HepG2 (cell line): Measurements from ENCODE around the gene DAB2IP. TPM values are rescaled to one million over a fixed set of nuclear protein-coding genes. Genes with fewer than 3 reads are reported as not detected.

Experiments used
- FLYWCH1 ChIP-seq: sonication (generic); formaldehyde crosslinking; IDR thresholded peaks from 2 replicates; pipeline ENCODE4 v1.8.1; 2023; ENCODE audit warnings: mild to moderate bottlenecking, missing genetic modification reagents
- IRF9 ChIP-seq: sonication (generic); formaldehyde crosslinking; IDR thresholded peaks from 2 replicates; pipeline ENCODE4 v1.8.0; 2022; ENCODE audit warnings: missing genetic modification reagents, mild to moderate bottlenecking, borderline replicate concordance
- KAT7 ChIP-seq: IDR thresholded peaks from 2 replicates; pipeline ENCODE4 v1.6.1; 2018; ENCODE audit warnings: borderline replicate concordance, missing compliant biosample characterization
- KAT8 ChIP-seq: IDR thresholded peaks from 2 replicates; pipeline ENCODE4 v1.6.1; 2016; ENCODE audit warnings: missing genetic modification reagents, missing compliant biosample characterization
- MEIS1 ChIP-seq: sonication (generic); formaldehyde crosslinking; IDR thresholded peaks from 2 replicates; pipeline ENCODE4 v1.9.0; 2021; ENCODE audit warnings: mild to moderate bottlenecking, missing genetic modification reagents, moderate library complexity, borderline replicate concordance
- NFKB2 ChIP-seq: sonication (generic); formaldehyde crosslinking; IDR thresholded peaks from 2 replicates; pipeline ENCODE4 v1.4.0; 2020; ENCODE audit warnings: missing genetic modification reagents, borderline replicate concordance
- NR2C2 ChIP-seq: sonication (generic); formaldehyde crosslinking; IDR thresholded peaks from 2 replicates; pipeline ENCODE4 v1.4.0; 2020; ENCODE audit warnings: missing genetic modification reagents, mild to moderate bottlenecking, moderate library complexity, borderline replicate concordance
- PAXIP1 ChIP-seq: sonication (generic); formaldehyde crosslinking; conservative IDR thresholded peaks from 2 replicates; pipeline ENCODE4 v1.4.0; 2020; ENCODE audit warnings: mild to moderate bottlenecking, missing genetic modification reagents, moderate library complexity
- PHB2 ChIP-seq: fragments of 450-650 bp; IDR thresholded peaks from 2 replicates; pipeline ENCODE4 v1.6.1; 2018; ENCODE audit not compliant: partially characterized antibody
- PHF5A ChIP-seq: IDR thresholded peaks from one replicate; pipeline ENCODE4 v1.6.1; 2018; ENCODE audit warnings: low read depth, missing genetic modification reagents; ENCODE audit not compliant: unreplicated experiment
- PITX1 ChIP-seq: sonication (generic); formaldehyde crosslinking; IDR thresholded peaks from 2 replicates; pipeline ENCODE4 v1.5.1; 2020; ENCODE audit warnings: mild to moderate bottlenecking, missing genetic modification reagents
- POLR2AphosphoS5 ChIP-seq: IDR thresholded peaks from 2 replicates; pipeline ENCODE4 v1.6.1; 2012; ENCODE audit warnings: low read depth, low read length
- POLR2G ChIP-seq: fragments of 200-400 bp; formaldehyde crosslinking; IDR thresholded peaks from 2 replicates; pipeline ENCODE4 v1.6.1; 2018; ENCODE audit warnings: mild to moderate bottlenecking, low read depth, low read length, moderate library complexity
- RFXAP ChIP-seq: sonication (generic); formaldehyde crosslinking; IDR thresholded peaks from 2 replicates; pipeline ENCODE4 v1.4.0; 2020; ENCODE audit warnings: missing genetic modification reagents, borderline replicate concordance
- SAP130 ChIP-seq: IDR thresholded peaks from 2 replicates; pipeline ENCODE4 v1.6.1; 2016; ENCODE audit warnings: low read depth
- SPEN ChIP-seq: sonication (generic); formaldehyde crosslinking; IDR thresholded peaks from 2 replicates; pipeline ENCODE4 v1.5.1; 2020; ENCODE audit warnings: low read depth, mild to moderate bottlenecking, missing genetic modification reagents
- YEATS2 ChIP-seq: sonication (generic); formaldehyde crosslinking; IDR thresholded peaks from 2 replicates; pipeline ENCODE4 v1.4.0; 2020; ENCODE audit warnings: missing genetic modification reagents, borderline replicate concordance
- ZFP41 ChIP-seq: sonication (generic); formaldehyde crosslinking; IDR thresholded peaks from 2 replicates; pipeline ENCODE4 v1.4.0; 2020; ENCODE audit warnings: mild to moderate bottlenecking, missing genetic modification reagents, borderline replicate concordance
- ZHX1 ChIP-seq: sonication (generic); formaldehyde crosslinking; IDR thresholded peaks from 2 replicates; pipeline ENCODE4 v1.8.1; 2022; ENCODE audit warnings: low read depth, mild to moderate bottlenecking, missing genetic modification reagents
- ZNF468 ChIP-seq: sonication (generic); formaldehyde crosslinking; IDR thresholded peaks from 2 replicates; pipeline ENCODE4 v1.8.0; 2022; ENCODE audit warnings: mild to moderate bottlenecking, moderate library complexity, missing genetic modification reagents
- ZNF546 ChIP-seq: sonication (generic); formaldehyde crosslinking; conservative IDR thresholded peaks from 2 replicates; pipeline ENCODE4 v1.8.1; 2023; ENCODE audit warnings: mild to moderate bottlenecking, missing genetic modification reagents
- ZNF598 ChIP-seq: sonication (generic); formaldehyde crosslinking; IDR thresholded peaks from 2 replicates; pipeline ENCODE4 v1.5.1; 2020; ENCODE audit warnings: mild to moderate bottlenecking, missing genetic modification reagents, borderline replicate concordance
- ZSCAN21 ChIP-seq: sonication (generic); formaldehyde crosslinking; IDR thresholded peaks from 2 replicates; pipeline ENCODE4 v1.8.0; 2022; ENCODE audit warnings: mild to moderate bottlenecking, missing genetic modification reagents, moderate library complexity, borderline replicate concordance
- polyA plus RNA-seq, 8 experiments: library from polyadenylated mRNA; depleted of rRNA in 3 of 8; stranded (reverse) in 7 of 8; unstranded in 1 of 8; fragments of >200 nt; fragmentation: Illumina TruSeq in 4 of 8; extraction: Trizol in 4 of 8; gene quantifications; 2 replicates each; pipeline versions ENCODE4 v1.2.1 to v1.2.3, GENCODE V29; 2011 to 2016; ENCODE audit warnings: low read depth in 4 of 8, missing spikeins in 1 of 8, mixed read lengths in 1 of 8; ENCODE audit not compliant: insufficient read depth in 1 of 8
- total RNA-seq, 5 experiments: library from RNA; depleted of rRNA; stranded (reverse); fragments of >200 nt; fragmentation: Illumina TruSeq; extraction: Trizol; gene quantifications; 2 replicates each; pipeline ENCODE4 v1.2.3, GENCODE V29; 2016; ENCODE audit warnings: low read depth in 1 of 5

The DAB2IP gene
- total and polyA plus RNA-seq, 2 of the 13 experiments (the other 11 are each of a cell fraction or from before 2014, with no cell fraction given), result 25.3 to 37.9 TPM

GRCh38 chr9:121744687-121745395 lies 93.4 kb downstream of the DAB2IP start (continued):
- no peak for TF ChIP-seq SPEN (CRISPR knock-in tag)
- TF ChIP-seq IRF9, result no peak
- peak; percentile 60; the same call in 1 of the 2 replicates for TF ChIP-seq ZNF598 (CRISPR knock-in tag)
- no peak for TF ChIP-seq FLYWCH1
- no peak for TF ChIP-seq ZNF546 (CRISPR knock-in tag)
- TF ChIP-seq ZSCAN21 (CRISPR knock-in tag), result peak; percentile 55; the same call in 1 of the 2 replicates
- TF ChIP-seq NR2C2 (CRISPR knock-in tag), result peak; percentile 55
- 0 out of 2 replicates have a peak, but pooled peaks have one; percentile 50 for TF ChIP-seq PITX1 (CRISPR knock-in tag)
- TF ChIP-seq POLR2G, result no peak
- TF ChIP-seq RFXAP, result 0 out of 2 replicates have a peak, but pooled peaks have one; percentile 25
- TF ChIP-seq MEIS1 (CRISPR knock-in tag), result peak; percentile 48; the same call in 1 of the 2 replicates
- TF ChIP-seq ZNF468 (CRISPR knock-in tag), result no peak
- TF ChIP-seq NFKB2 (CRISPR knock-in tag), result 0 out of 2 replicates have a peak, but pooled peaks have one; percentile 19
- TF ChIP-seq SAP130 (CRISPR knock-in tag), result peak; percentile 77; the same call in 1 of the 2 replicates
- no peak for TF ChIP-seq KAT7 (CRISPR knock-in tag)
- peak; percentile 34; the same call in 1 of the 2 replicates for TF ChIP-seq YEATS2 (CRISPR knock-in tag)
- no peak for TF ChIP-seq KAT8 (CRISPR knock-in tag)
- no peak for TF ChIP-seq PHF5A (CRISPR knock-in tag)
- TF ChIP-seq ZHX1 (CRISPR knock-in tag), result 0 out of 2 replicates have a peak, but pooled peaks have one; percentile 26
- no peak for TF ChIP-seq ZFP41 (CRISPR knock-in tag)
- TF ChIP-seq PHB2, result no peak
- peak; percentile 36; the same call in 1 of the 2 replicates for TF ChIP-seq POLR2AphosphoS5
- TF ChIP-seq PAXIP1 (CRISPR knock-in tag), result peak; percentile 34; the same call in 1 of the 2 replicates
